OCI-LY7 (cell line): ENCODE measurements around the gene SMYD3. TPM values are rescaled to one million over a fixed set of nuclear protein-coding genes. Genes with fewer than 3 reads are reported as not detected.

Source experiments
- BruUV-seq: library from RNA; stranded (reverse); fragments of 400-500 nt; replicated peaks from 2 replicates; lab custom pipeline; 2021; lab: Mats Ljungman, UMichigan
- CTCF ChIA-PET: fragments of 300-600 bp; sonication (Branson Sonifier 250); formaldehyde crosslinking; loops from one replicate; lab custom pipeline; 2022; ENCODE audit warnings: antibody characterized with exemption; ENCODE audit not compliant: unreplicated experiment; lab: Charles Lee
- POLR2A ChIA-PET: fragments of 300-600 bp; sonication (Branson Sonifier 250); formaldehyde crosslinking; loops from one replicate; lab custom pipeline; 2022; ENCODE audit warnings: antibody characterized with exemption; lab: Charles Lee
- DNase-seq: peaks from one replicate; pipeline ENCODE4 v3.0.0-alpha.2; 2015; ENCODE audit warnings: low spot score
- H2AFZ ChIP-seq: fragments of 200-600 bp; sonication (generic), shearing (Covaris generic); 2 replicates; pipeline ENCODE4 v1.6.1; 2014; ENCODE audit warnings: mild to moderate bottlenecking, antibody characterized with exemption, low read length, moderate library complexity
- H3K27ac ChIP-seq: fragments of 200-600 bp; sonication (generic); 2 replicates; pipeline ENCODE4 v1.5.1; 2014; ENCODE audit warnings: mixed run types, low read depth, mild to moderate bottlenecking, moderate library complexity, low read length, inconsistent platforms; ENCODE audit not compliant: poor library complexity, severe bottlenecking
- H3K36me3 ChIP-seq: fragments of 200-600 bp; sonication (generic); 2 replicates; pipeline ENCODE4 v1.6.1; 2014; ENCODE audit warnings: mild to moderate bottlenecking, antibody characterized with exemption, low read length, moderate library complexity, mixed read lengths; ENCODE audit not compliant: insufficient read depth
- H3K4me1 ChIP-seq: fragments of 200-600 bp; sonication (generic); 2 replicates; pipeline ENCODE4 v1.5.1; 2014; ENCODE audit warnings: mild to moderate bottlenecking, low read length; ENCODE audit not compliant: insufficient read depth, poor library complexity, severe bottlenecking
- H3K4me2 ChIP-seq: fragments of 200-600 bp; sonication (generic); 2 replicates; pipeline ENCODE4 v1.6.1; 2014; ENCODE audit warnings: mild to moderate bottlenecking, low read length
- H3K4me3 ChIP-seq: fragments of 200-600 bp; sonication (generic); 2 replicates; pipeline ENCODE4 v1.5.1; 2014; ENCODE audit warnings: mild to moderate bottlenecking, low read depth, low read length; ENCODE audit not compliant: poor library complexity, severe bottlenecking
- H3K79me2 ChIP-seq: fragments of 200-600 bp; sonication (generic); 2 replicates; pipeline ENCODE4 v1.6.1; 2016; ENCODE audit warnings: low read depth, mild to moderate bottlenecking, low read length, moderate library complexity, mixed read lengths; ENCODE audit not compliant: insufficient read depth
- H3K9me2 ChIP-seq: fragments of 200-600 bp; sonication (generic); 2 replicates; pipeline ENCODE4 v1.6.1; 2016; ENCODE audit warnings: mild to moderate bottlenecking, low read length, mixed read lengths; ENCODE audit not compliant: insufficient read depth
- H3K9me3 ChIP-seq: fragments of 200-600 bp; sonication (generic); 2 replicates; pipeline ENCODE4 v1.6.1; 2014; ENCODE audit warnings: mild to moderate bottlenecking, mixed run types, low read length, mixed read lengths
- H4K20me1 ChIP-seq: fragments of 200-600 bp; sonication (generic); 2 replicates; pipeline ENCODE4 v1.6.1; 2014; ENCODE audit warnings: mild to moderate bottlenecking, antibody characterized with exemption, low read length, moderate library complexity, mixed read lengths; ENCODE audit not compliant: insufficient read depth
- EZH2phosphoT487 ChIP-seq: fragments of 200-600 bp; sonication (generic); IDR thresholded peaks from 2 replicates; pipeline ENCODE4 v1.6.1; 2018; ENCODE audit warnings: low read depth, borderline replicate concordance, mild to moderate bottlenecking, mixed run types, antibody characterized with exemption, low read length, moderate library complexity, mixed read lengths
- intact Hi-C: fragments of 100-400 bp; cut with micrococcal nuclease; formaldehyde crosslinking; loops from one replicate; pipeline ENCODE4 v1.10.0; 2022; ENCODE audit not compliant: unreplicated experiment
- total RNA-seq, 2 experiments: library from RNA; depleted of rRNA in 1 of 2; stranded (reverse); fragments of >200 nt in 1 of 2; shearing (Covaris generic) in 1 of 2; gene quantifications; 2 replicates each; pipeline ENCODE4 v1.2.3, GENCODE V29; 2014 to 2022
- TF ChIP-seq, protein P1 (sequence below): fragments of 200-600 bp; sonication (generic); conservative IDR thresholded peaks from 2 replicates; pipeline ENCODE4 v1.5.1; 2014; ENCODE audit warnings: mild to moderate bottlenecking, antibody characterized with exemption, low read length, moderate library complexity, mixed read lengths

The SMYD3 gene
- total RNA-seq, 2 experiments from 2014 or later: 28.9 to 34.5 TPM

DNA sequence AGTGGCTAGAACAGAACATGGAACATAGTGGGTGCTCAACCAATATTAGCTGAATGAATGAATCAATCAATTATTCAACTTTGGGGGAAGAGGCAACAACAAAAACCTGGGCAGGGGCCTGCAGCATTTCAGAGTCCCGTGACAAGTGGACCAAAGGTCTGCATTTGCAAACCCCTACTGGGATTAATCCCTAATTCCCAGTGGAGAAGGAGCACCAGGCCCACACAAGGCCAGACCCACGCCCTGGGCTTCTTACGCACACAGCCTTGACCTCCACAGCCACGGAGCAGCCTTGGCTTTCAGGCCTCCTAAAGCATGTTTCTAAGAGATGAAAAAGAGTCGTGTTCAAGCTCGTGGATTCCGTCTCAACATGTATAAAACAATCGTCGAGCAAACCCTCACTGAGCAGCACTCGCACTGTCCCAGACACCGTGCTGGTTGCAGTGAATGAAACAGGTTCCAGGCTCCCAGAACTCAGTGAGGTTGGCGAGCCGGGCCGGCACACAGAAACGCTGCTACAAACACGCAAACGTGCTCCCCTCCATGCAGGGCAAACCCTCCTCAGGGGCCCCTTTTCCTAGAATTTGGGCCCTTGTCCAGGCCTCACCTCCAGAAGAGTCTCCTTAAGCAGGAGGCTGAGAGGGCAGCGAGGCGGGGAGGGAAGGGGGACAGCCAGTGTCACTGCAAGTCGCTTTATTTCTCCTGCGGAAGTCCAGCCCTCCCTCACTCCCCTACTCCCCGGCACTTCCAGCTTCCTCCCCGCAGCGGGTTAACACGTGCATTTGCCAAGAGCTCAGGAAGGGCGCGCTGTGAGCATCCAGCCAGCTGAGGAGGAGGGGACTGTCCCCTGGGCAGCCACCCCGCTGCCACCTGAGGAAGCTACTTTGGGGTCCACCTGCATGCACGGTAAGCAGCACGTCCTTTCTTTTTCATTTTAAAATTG, 795.8 kb downstream of the SMYD3 start:
- Histone ChIP-seq H3K27ac (no peak overlapping the region), H3K9me2 (no peaks in the 10 kb centered on the region), H3K79me2 (no peaks in the 10 kb centered on the region), H3K4me3 (no peak overlapping the region), H3K9me3 (no peaks in the 10 kb centered on the region), H4K20me1 (no peaks in the 10 kb centered on the region), H3K4me1 (no peaks in the 10 kb centered on the region), H2AFZ (no peak overlapping the region), H3K4me2 (no peak overlapping the region), H3K36me3 (no peaks in the 10 kb centered on the region)
- BruUV-seq: no TSS peak
- POLR2A ChIA-PET: no interaction called here
- intact Hi-C loops: no loop called here
- CTCF ChIA-PET: no interaction called here
- DNase-seq: no peak
- no peak for TF ChIP-seq EZH2phosphoT487
- TF ChIP-seq, protein P1, sequence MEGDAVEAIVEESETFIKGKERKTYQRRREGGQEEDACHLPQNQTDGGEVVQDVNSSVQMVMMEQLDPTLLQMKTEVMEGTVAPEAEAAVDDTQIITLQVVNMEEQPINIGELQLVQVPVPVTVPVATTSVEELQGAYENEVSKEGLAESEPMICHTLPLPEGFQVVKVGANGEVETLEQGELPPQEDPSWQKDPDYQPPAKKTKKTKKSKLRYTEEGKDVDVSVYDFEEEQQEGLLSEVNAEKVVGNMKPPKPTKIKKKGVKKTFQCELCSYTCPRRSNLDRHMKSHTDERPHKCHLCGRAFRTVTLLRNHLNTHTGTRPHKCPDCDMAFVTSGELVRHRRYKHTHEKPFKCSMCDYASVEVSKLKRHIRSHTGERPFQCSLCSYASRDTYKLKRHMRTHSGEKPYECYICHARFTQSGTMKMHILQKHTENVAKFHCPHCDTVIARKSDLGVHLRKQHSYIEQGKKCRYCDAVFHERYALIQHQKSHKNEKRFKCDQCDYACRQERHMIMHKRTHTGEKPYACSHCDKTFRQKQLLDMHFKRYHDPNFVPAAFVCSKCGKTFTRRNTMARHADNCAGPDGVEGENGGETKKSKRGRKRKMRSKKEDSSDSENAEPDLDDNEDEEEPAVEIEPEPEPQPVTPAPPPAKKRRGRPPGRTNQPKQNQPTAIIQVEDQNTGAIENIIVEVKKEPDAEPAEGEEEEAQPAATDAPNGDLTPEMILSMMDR: no peak

DNA sequence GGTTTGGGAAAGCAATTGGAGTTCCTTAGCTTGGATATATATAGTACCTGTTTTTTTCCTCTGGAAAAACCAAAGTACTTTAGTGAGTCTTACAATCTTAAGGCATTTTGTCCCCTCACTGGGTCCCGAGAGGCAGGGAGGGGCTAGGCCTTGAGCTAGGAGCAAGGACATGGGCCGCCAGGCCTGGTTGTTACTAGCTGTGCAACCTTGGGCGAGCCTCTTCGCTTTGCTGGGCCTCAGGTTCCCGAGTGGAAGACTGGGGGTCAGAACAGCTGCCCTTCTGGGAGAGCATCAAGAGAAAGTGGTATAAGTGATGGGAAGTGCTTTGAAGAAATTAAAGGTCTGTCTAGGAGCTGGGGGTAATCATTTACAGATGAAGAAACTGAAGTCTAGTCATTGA, 799.1 kb downstream of the SMYD3 start:
- Histone ChIP-seq H3K4me1 (no peaks in the 10 kb centered on the region), H3K79me2 (no peaks in the 10 kb centered on the region), H3K9me3 (no peaks in the 10 kb centered on the region), H3K4me3 (no peak overlapping the region), H3K27ac (no peak overlapping the region), H3K9me2 (no peaks in the 10 kb centered on the region), H3K36me3 (no peaks in the 10 kb centered on the region), H4K20me1 (no peaks in the 10 kb centered on the region), H3K4me2 (no peak overlapping the region), H2AFZ (no peak overlapping the region)
- CTCF ChIA-PET: interaction anchor here (0.6 kb wide), 1 partner anchor 25 kb away, joined by 3 read pairs; no protein-coding TSS in a partner anchor
- intact Hi-C loops: loop anchor here (10.0 kb wide), 1 partner anchor 297 kb away; no protein-coding TSS in a partner anchor
- POLR2A ChIA-PET: no interaction called here
- TF ChIP-seq EZH2phosphoT487: no peak
- TF ChIP-seq, protein P1: no peak
- no TSS peak for BruUV-seq
- DNase-seq: no peak

DNA sequence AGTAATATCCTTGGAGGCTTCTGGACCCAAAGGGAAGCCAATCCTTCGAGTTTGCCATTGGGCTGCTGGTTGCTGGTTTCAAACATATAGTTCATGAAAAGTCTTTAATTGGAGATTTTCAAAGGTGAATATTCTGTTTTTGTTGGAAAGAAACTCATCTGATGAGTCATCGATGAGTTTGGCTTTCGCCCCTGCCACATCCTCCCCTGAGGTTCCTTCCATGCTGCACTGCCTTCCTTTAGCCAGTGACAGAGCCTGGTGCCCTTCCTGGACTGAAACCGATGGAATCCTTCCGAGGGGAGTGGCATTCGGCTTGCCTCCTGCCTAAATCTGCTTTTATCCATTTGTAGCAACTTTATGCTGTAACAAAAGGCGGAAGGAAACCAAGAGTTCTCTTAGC, 802.3 kb downstream of the SMYD3 start:
- no peaks in the 10 kb centered on the region for H3K36me3 ChIP-seq

More for the DNA sequence above, 802.3 kb downstream of the SMYD3 start:
- H4K20me1 ChIP-seq: no peaks in the 10 kb centered on the region
- H3K79me2 ChIP-seq: no peaks in the 10 kb centered on the region
- H3K9me3 ChIP-seq: no peaks in the 10 kb centered on the region
- TF ChIP-seq, protein P1: no peak
- no peak for TF ChIP-seq EZH2phosphoT487
- H3K27ac ChIP-seq: no peak overlapping the region
- H3K4me3 ChIP-seq: no peak overlapping the region
- intact Hi-C loops: loop anchor here (10.0 kb wide), 1 partner anchor 300 kb away; no protein-coding TSS in a partner anchor
- H3K4me2 ChIP-seq: no peak overlapping the region
- CTCF ChIA-PET: no interaction called here
- POLR2A ChIA-PET: interaction anchor here (0.6 kb wide), 2 partner anchors 147 to 874 kb away, joined by 3 to 4 read pairs; no protein-coding TSS in a partner anchor
- no peak overlapping the region for H2AFZ ChIP-seq
- DNase-seq: no peak
- BruUV-seq: no TSS peak
- no peaks in the 10 kb centered on the region for H3K9me2 ChIP-seq
- H3K4me1 ChIP-seq: no peaks in the 10 kb centered on the region
